GM12875 (cell line): Measurements from ENCODE around the gene CADPS2.

Source experiments
- H3K4me3 ChIP-seq: one replicate; pipeline ENCODE4 v1.5.1; 2011; ENCODE audit warnings: low read depth, low read length, control low read depth
- CTCF ChIP-seq: IDR thresholded peaks from 2 replicates; pipeline ENCODE4 v1.5.1; 2011; ENCODE audit warnings: low read depth, mild to moderate bottlenecking, control low read depth, inconsistent platforms, low read length, moderate library complexity, borderline replicate concordance; ENCODE audit not compliant: insufficient read depth

The CADPS2 gene

GRCh38 chr7:122672536-122672935 is 213.7 kb downstream of the CADPS2 start:
- TF ChIP-seq CTCF: no peak
- H3K4me3 ChIP-seq: no peak overlapping the region

GRCh38 chr7:122663733-122664132 is 222.5 kb downstream of the CADPS2 start:
- no peak for TF ChIP-seq CTCF

GRCh38 chr7:122658856-122659255 is 227.4 kb downstream of the CADPS2 start:
- no peak for TF ChIP-seq CTCF
- no peak overlapping the region for H3K4me3 ChIP-seq

More at GRCh38 chr7:122663733-122664132, 222.5 kb downstream of the CADPS2 start:
- no peak overlapping the region for H3K4me3 ChIP-seq

- TF ChIP-seq CTCF: no peak
These were observed 232.6 kb downstream of the CADPS2 start for GRCh38 chr7:122653685-122654084.

GRCh38 chr7:122652876-122653275 is 233.4 kb downstream of the CADPS2 start:
- TF ChIP-seq CTCF: no peak

More at GRCh38 chr7:122653685-122654084, 232.6 kb downstream of the CADPS2 start:
- H3K4me3 ChIP-seq: no peak overlapping the region

GRCh38 chr7:122651451-122651850 is 234.8 kb downstream of the CADPS2 start:
- no peak for TF ChIP-seq CTCF
- no peak overlapping the region for H3K4me3 ChIP-seq

More at GRCh38 chr7:122652876-122653275, 233.4 kb downstream of the CADPS2 start:
- H3K4me3 ChIP-seq: no peak overlapping the region

- no peak overlapping the region for H3K4me3 ChIP-seq
- TF ChIP-seq CTCF: no peak
These were observed 243.0 kb downstream of the CADPS2 start for GRCh38 chr7:122643250-122643649.
